ENCODE data around the gene PBX1.

The PBX1 gene

DNA sequence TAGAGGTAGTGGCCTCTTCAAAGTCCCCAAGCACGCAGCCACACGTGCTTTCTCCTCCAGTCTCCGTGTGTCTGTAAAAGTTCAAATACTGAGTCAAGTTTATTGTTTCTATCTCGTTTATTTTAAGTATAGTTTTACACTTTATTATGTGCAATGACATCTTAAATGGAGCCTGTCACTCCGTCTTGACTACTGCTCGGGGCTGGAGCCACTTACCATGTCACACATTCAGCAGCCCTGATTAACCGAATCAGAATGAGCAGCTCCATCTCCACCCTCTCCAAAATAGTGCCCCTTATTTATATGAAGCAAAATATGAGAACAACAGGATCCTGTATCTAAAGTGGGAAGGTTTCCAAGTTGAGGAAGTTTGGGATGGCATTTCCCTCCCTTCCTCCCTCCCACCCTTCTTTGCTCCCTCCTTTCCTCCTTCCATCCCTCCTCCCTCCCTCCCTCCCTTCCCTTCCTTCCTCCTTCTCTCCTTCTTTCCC, 201.0 kb downstream of the PBX1 start (continued):
- TF ChIP-seq, protein P1, sequence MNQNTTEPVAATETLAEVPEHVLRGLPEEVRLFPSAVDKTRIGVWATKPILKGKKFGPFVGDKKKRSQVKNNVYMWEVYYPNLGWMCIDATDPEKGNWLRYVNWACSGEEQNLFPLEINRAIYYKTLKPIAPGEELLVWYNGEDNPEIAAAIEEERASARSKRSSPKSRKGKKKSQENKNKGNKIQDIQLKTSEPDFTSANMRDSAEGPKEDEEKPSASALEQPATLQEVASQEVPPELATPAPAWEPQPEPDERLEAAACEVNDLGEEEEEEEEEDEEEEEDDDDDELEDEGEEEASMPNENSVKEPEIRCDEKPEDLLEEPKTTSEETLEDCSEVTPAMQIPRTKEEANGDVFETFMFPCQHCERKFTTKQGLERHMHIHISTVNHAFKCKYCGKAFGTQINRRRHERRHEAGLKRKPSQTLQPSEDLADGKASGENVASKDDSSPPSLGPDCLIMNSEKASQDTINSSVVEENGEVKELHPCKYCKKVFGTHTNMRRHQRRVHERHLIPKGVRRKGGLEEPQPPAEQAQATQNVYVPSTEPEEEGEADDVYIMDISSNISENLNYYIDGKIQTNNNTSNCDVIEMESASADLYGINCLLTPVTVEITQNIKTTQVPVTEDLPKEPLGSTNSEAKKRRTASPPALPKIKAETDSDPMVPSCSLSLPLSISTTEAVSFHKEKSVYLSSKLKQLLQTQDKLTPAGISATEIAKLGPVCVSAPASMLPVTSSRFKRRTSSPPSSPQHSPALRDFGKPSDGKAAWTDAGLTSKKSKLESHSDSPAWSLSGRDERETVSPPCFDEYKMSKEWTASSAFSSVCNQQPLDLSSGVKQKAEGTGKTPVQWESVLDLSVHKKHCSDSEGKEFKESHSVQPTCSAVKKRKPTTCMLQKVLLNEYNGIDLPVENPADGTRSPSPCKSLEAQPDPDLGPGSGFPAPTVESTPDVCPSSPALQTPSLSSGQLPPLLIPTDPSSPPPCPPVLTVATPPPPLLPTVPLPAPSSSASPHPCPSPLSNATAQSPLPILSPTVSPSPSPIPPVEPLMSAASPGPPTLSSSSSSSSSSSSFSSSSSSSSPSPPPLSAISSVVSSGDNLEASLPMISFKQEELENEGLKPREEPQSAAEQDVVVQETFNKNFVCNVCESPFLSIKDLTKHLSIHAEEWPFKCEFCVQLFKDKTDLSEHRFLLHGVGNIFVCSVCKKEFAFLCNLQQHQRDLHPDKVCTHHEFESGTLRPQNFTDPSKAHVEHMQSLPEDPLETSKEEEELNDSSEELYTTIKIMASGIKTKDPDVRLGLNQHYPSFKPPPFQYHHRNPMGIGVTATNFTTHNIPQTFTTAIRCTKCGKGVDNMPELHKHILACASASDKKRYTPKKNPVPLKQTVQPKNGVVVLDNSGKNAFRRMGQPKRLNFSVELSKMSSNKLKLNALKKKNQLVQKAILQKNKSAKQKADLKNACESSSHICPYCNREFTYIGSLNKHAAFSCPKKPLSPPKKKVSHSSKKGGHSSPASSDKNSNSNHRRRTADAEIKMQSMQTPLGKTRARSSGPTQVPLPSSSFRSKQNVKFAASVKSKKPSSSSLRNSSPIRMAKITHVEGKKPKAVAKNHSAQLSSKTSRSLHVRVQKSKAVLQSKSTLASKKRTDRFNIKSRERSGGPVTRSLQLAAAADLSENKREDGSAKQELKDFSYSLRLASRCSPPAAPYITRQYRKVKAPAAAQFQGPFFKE (tag by site-specific recombination; IDR thresholded peaks at IDR 0.05; ENCODE audit: borderline replicate concordance): no peak
- no peak for TF ChIP-seq ZNF146 (tag by site-specific recombination; IDR thresholded peaks at IDR 0.05)
- TF ChIP-seq ZNF624 (tag by site-specific recombination; IDR thresholded peaks at IDR 0.05): no peak
- no peak for TF ChIP-seq ZXDB (tag by site-specific recombination; IDR thresholded peaks at IDR 0.05)
- TF ChIP-seq ZNF133 (tag by site-specific recombination; IDR thresholded peaks at IDR 0.05): no peak
- no peak for TF ChIP-seq ZNF629 (tag by site-specific recombination; IDR thresholded peaks at IDR 0.05)
- TF ChIP-seq ZBTB8A (tag by site-specific recombination; IDR thresholded peaks at IDR 0.05): no peak
- no peak for TF ChIP-seq ZSCAN23 (tag by site-specific recombination; IDR thresholded peaks at IDR 0.05)
- no peak for TF ChIP-seq ZNF311 (tag by site-specific recombination; IDR thresholded peaks at IDR 0.05; ENCODE audit: borderline replicate concordance)
- TF ChIP-seq, protein P2, sequence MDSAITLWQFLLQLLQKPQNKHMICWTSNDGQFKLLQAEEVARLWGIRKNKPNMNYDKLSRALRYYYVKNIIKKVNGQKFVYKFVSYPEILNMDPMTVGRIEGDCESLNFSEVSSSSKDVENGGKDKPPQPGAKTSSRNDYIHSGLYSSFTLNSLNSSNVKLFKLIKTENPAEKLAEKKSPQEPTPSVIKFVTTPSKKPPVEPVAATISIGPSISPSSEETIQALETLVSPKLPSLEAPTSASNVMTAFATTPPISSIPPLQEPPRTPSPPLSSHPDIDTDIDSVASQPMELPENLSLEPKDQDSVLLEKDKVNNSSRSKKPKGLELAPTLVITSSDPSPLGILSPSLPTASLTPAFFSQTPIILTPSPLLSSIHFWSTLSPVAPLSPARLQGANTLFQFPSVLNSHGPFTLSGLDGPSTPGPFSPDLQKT (IDR thresholded peaks at IDR 0.05; ENCODE audit: borderline replicate concordance, low read depth, low read length): no peak
- 0 out of 2 replicates have a peak, but pooled peaks have one; percentile 33 for TF ChIP-seq ZNF561 (tag by site-specific recombination; IDR thresholded peaks at IDR 0.05; ENCODE audit: borderline replicate concordance)
- TF ChIP-seq, protein P3, sequence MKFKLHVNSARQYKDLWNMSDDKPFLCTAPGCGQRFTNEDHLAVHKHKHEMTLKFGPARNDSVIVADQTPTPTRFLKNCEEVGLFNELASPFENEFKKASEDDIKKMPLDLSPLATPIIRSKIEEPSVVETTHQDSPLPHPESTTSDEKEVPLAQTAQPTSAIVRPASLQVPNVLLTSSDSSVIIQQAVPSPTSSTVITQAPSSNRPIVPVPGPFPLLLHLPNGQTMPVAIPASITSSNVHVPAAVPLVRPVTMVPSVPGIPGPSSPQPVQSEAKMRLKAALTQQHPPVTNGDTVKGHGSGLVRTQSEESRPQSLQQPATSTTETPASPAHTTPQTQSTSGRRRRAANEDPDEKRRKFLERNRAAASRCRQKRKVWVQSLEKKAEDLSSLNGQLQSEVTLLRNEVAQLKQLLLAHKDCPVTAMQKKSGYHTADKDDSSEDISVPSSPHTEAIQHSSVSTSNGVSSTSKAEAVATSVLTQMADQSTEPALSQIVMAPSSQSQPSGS (tag by site-specific recombination; IDR thresholded peaks at IDR 0.05; ENCODE audit: low read depth): no peak
- TF ChIP-seq ZNF785 (tag by site-specific recombination; IDR thresholded peaks at IDR 0.05): no peak
- TF ChIP-seq ZNF677 (tag by site-specific recombination; IDR thresholded peaks at IDR 0.05): no peak
- 0 out of 2 replicates have a peak, but pooled peaks have one; percentile 37 for TF ChIP-seq ZNF843 (tag by site-specific recombination; IDR thresholded peaks at IDR 0.05)
- TF ChIP-seq ZBTB21 (tag by site-specific recombination; IDR thresholded peaks at IDR 0.05): no peak
- TF ChIP-seq ZNF529 (tag by site-specific recombination; IDR thresholded peaks at IDR 0.05; ENCODE audit: insufficient replicate concordance): no peak
- no peak for TF ChIP-seq ZNF184 (tag by site-specific recombination; IDR thresholded peaks at IDR 0.05)
- TF ChIP-seq ZNF549 (tag by site-specific recombination; IDR thresholded peaks at IDR 0.05): no peak
- TF ChIP-seq ZNF558 (tag by site-specific recombination; IDR thresholded peaks at IDR 0.05): no peak
- TF ChIP-seq ZNF211 (tag by site-specific recombination; IDR thresholded peaks at IDR 0.05; ENCODE audit: low read depth): no peak
